ENCODE data around the gene TRAK1. TPM values are rescaled to one million over a fixed set of nuclear protein-coding genes. Genes with fewer than 3 reads are reported as not detected.

Gene TRAK1
- total RNA-seq, 1 donor from 2014 or later: 41.0 TPM

DNA sequence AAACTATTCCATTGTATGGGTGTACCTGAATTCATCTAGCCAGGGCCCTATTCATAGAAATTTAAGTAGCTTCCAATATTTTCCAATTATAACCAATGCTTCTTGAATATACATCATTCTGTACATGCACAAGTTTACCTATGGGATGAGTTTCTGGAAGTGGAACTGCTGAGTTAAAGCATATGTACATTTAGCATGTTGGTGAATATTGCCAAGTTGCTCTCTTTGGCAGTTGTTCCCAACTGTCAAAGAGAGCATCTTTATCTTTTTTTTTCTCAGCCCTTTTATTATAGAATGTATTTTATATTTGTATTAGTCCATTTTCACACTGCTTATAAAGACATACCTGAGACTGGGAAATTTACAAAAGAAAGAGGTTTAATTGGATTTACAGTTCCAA is 183.1 kb downstream of the TRAK1 start:
- DNase-seq (ENCODE audit: low read depth, low spot score): no peak
- Mint-ChIP-seq H3K9me3 (peaks cover 4% of the 10 kb centered on the region), H3K4me3 (no peak overlapping the region), H3K27me3 (ENCODE audit: low read depth) (peaks cover 49% of the 10 kb centered on the region), H3K27ac (ENCODE audit: unreplicated experiment) (no peak overlapping the region), H3K4me1 (no peaks in the 10 kb centered on the region), H3K36me3 (ENCODE audit: low read depth) (peaks cover 1% of the 10 kb centered on the region)
- TF ChIP-seq CTCF (conservative IDR thresholded peaks at IDR 0.05): no peak

- DNase-seq (ENCODE audit: low read depth, low spot score): no peak
- Mint-ChIP-seq H3K27ac (ENCODE audit: unreplicated experiment) (no peak overlapping the region), H3K9me3 (peaks cover 8% of the 10 kb centered on the region), H3K36me3 (ENCODE audit: low read depth) (peaks cover 3% of the 10 kb centered on the region), H3K4me1 (no peaks in the 10 kb centered on the region), H3K4me3 (no peak overlapping the region), H3K27me3 (ENCODE audit: low read depth) (peaks cover 41% of the 10 kb centered on the region)
- TF ChIP-seq CTCF (conservative IDR thresholded peaks at IDR 0.05): no peak
These were observed 184.1 kb downstream of the TRAK1 start for GRCh38 chr3:42275217-42275616.

Other genes starting within 250 kb of the TRAK1 start
- 10.2 and 10.4 TPM in 2 replicates for gene ULK4, start 129.3 kb upstream of the TRAK1 start, total RNA-seq
- gene CCK, start 174.8 kb downstream of the TRAK1 start, total RNA-seq: not detected in 2 replicates

Measured in neural crest cell (in vitro differentiated cells).